Measurements from ENCODE around the gene WASF3. TPM values are rescaled to one million over a fixed set of nuclear protein-coding genes. Genes with fewer than 3 reads are reported as not detected.

The WASF3 gene
- total RNA-seq, 2 donors from 2014 or later: 3.2 to 4.0 TPM

- Histone ChIP-seq H3K27ac (no peak overlapping the region), H3K9me3 (no peaks in the 10 kb centered on the region), H3K27me3 (no peaks in the 10 kb centered on the region), H3K36me3 (no peaks in the 10 kb centered on the region), H3K4me1 (no peaks in the 10 kb centered on the region), H3K4me3 (no peak overlapping the region), H3K9ac (ENCODE audit: low read depth in 2 of 2, low read length in 2 of 2) (no peak overlapping the region)
- intact Hi-C loops (cut with DNase I): no loop called here
- TF ChIP-seq, protein P1, sequence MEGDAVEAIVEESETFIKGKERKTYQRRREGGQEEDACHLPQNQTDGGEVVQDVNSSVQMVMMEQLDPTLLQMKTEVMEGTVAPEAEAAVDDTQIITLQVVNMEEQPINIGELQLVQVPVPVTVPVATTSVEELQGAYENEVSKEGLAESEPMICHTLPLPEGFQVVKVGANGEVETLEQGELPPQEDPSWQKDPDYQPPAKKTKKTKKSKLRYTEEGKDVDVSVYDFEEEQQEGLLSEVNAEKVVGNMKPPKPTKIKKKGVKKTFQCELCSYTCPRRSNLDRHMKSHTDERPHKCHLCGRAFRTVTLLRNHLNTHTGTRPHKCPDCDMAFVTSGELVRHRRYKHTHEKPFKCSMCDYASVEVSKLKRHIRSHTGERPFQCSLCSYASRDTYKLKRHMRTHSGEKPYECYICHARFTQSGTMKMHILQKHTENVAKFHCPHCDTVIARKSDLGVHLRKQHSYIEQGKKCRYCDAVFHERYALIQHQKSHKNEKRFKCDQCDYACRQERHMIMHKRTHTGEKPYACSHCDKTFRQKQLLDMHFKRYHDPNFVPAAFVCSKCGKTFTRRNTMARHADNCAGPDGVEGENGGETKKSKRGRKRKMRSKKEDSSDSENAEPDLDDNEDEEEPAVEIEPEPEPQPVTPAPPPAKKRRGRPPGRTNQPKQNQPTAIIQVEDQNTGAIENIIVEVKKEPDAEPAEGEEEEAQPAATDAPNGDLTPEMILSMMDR (IDR thresholded peaks at IDR 0.05): no peak
- DNase-seq: no peak
Measured at GRCh38 chr13:26678796-26679195, 121.3 kb downstream of the WASF3 start.

DNA sequence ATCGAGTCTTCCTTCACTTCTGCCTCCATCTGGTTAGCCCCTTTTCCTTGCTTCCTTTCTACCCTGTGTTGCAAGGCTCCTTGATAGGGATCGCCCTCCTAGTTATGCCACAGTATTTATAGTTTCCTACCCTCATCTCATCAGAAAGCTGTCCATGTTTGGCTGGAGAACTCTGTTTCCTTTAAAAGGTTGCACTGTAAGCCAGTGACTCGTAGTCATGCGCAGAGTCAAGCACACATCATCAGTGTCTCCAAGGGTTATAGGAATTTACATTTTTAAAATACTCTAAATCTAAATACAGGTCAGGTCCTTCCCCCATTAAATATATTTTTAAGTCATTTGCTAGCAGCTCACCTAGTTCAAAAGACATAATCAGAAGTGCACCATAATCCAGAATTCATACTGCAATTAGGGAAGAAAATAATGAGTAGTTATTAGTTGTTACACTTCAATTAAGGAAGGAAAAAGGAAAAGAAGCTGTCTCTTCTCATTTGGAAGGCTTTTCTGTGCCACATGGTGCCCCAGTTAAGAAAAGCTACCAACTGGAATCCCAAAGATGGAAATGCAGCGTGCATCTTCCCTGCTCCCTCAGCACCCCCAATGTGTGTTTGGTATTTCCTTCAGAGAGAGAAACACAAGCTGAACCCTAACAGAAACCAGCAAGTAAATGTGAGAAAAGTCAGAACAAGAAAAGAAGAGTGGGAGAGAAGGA, 122.1 kb downstream of the WASF3 start:
- no peak for DNase-seq
- Histone ChIP-seq H3K9ac (ENCODE audit: low read depth in 2 of 2, low read length in 2 of 2) (no peak overlapping the region), H3K27ac (no peak overlapping the region), H3K9me3 (no peaks in the 10 kb centered on the region), H3K27me3 (no peaks in the 10 kb centered on the region), H3K36me3 (no peaks in the 10 kb centered on the region), H3K4me1 (no peaks in the 10 kb centered on the region), H3K4me3 (no peak overlapping the region)
- intact Hi-C loops (cut with DNase I): no loop called here
- TF ChIP-seq, protein P1 (IDR thresholded peaks at IDR 0.05): no peak

DNA sequence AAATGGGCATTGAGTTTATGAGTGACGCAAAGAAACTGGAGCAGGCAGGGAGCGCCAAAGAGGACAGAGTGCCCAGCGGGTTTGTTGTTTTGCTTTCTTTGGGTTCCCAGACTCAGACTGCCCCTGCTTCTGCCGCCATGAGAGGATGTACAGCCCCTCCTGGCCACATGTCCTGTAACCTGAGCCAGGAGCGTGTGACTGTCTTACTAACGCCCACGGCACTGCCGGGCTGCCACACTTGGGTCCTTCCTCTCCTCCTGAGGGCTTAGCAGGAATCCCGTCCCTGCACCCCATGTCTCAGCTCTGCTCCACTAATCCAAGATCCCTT, 122.6 kb downstream of the WASF3 start:
- no peak for DNase-seq
- H3K27me3 ChIP-seq: no peaks in the 10 kb centered on the region
- H3K4me1 ChIP-seq: no peaks in the 10 kb centered on the region
- H3K4me3 ChIP-seq: no peak overlapping the region
- TF ChIP-seq, protein P1 (IDR thresholded peaks at IDR 0.05): no peak
- H3K36me3 ChIP-seq: no peaks in the 10 kb centered on the region
- H3K27ac ChIP-seq: no peak overlapping the region
- intact Hi-C loops (cut with DNase I): no loop called here
- H3K9me3 ChIP-seq: no peaks in the 10 kb centered on the region
- no peak overlapping the region for H3K9ac ChIP-seq (ENCODE audit: low read depth in 2 of 2, low read length in 2 of 2)

GRCh38 chr13:26680572-26680971, 123.1 kb downstream of the WASF3 start:
- no peak for DNase-seq
- no peaks in the 10 kb centered on the region for H3K36me3 ChIP-seq
- no peak overlapping the region for H3K27ac ChIP-seq
- no peaks in the 10 kb centered on the region for H3K27me3 ChIP-seq
- no peaks in the 10 kb centered on the region for H3K4me1 ChIP-seq
- TF ChIP-seq, protein P1 (IDR thresholded peaks at IDR 0.05): no peak
- no peak overlapping the region for H3K4me3 ChIP-seq
- intact Hi-C loops (cut with DNase I): no loop called here
- no peak overlapping the region for H3K9ac ChIP-seq (ENCODE audit: low read depth in 2 of 2, low read length in 2 of 2)
- H3K9me3 ChIP-seq: no peaks in the 10 kb centered on the region

DNA sequence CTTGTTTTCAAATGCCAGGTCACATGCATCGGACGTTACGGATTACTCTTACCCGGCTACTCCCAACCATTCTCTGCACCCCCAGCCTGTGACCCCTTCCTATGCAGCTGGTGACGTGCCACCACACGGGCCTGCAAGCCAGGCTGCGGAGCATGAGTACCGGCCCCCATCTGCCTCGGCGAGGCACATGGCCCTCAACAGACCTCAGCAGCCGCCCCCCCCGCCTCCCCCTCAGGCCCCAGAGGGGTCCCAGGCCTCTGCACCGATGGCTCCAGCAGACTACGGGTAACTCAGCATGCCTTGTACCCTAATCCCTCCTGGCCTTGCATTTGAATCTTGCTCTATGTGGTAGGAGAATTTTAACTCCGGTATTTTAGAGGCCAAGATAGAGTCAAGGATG, 123.6 kb downstream of the WASF3 start:
- Histone ChIP-seq H3K9ac (ENCODE audit: low read depth in 2 of 2, low read length in 2 of 2) (no peak overlapping the region), H3K27ac (no peak overlapping the region), H3K9me3 (no peaks in the 10 kb centered on the region), H3K4me3 (no peak overlapping the region), H3K36me3 (no peaks in the 10 kb centered on the region), H3K4me1 (no peaks in the 10 kb centered on the region), H3K27me3 (no peaks in the 10 kb centered on the region)
- TF ChIP-seq, protein P1 (IDR thresholded peaks at IDR 0.05): no peak
- intact Hi-C loops (cut with DNase I): no loop called here
- DNase-seq: no peak

Measured in colonic mucosa (tissue), 4 donors.